Stimulated activated CD8-positive, alpha-beta memory T cell treated with anti-CD3 and anti-CD28 coated beads, Interleukin-4, amount 100 ng/mL, for 48 hours (primary cell): Measurements from ENCODE around the gene FBXO42.
A peak's percentile ranks its signal among the peaks of the same experiment; 100 is the strongest.
"Not testable (repeated sequence)": the region's sequence is repeated elsewhere in the genome, so short reads cannot be mapped to it uniquely, and the experiment has no call there.

Source experiments
- DNase-seq: peaks from one replicate; pipeline ENCODE4 v3.0.0-alpha.2; 2020

Gene FBXO42

DNA sequence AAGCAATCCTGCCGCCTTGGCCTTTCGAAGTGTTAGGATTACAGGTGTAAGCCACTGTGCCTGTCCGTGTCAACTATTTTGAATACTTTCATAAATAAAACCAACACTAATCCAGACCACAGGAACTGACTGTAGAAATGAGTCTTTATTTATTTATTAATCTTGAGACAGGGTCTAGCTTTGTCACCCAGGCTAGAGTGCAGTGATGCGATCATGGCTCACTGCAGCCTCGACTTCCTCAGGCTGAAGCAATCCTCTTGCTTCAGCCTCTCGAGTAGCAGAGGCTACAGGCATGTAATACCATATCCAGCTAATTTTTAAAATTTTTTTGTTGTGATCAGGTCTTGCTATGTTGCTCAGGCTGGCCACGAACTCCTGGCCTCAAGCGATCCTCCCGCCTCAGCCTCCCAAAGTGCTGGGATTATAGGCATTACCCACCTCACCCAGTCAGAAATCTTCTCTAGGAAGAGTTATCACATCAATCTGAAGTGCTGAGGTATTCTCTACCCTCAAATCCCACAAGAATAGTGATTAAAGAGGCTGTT is 93.6 kb downstream of the FBXO42 start:
- DNase-seq, result no peak

- DNase-seq, result no peak
Measured at GRCh38 chr1:16257968-16258367, 94.3 kb downstream of the FBXO42 start.

DNA sequence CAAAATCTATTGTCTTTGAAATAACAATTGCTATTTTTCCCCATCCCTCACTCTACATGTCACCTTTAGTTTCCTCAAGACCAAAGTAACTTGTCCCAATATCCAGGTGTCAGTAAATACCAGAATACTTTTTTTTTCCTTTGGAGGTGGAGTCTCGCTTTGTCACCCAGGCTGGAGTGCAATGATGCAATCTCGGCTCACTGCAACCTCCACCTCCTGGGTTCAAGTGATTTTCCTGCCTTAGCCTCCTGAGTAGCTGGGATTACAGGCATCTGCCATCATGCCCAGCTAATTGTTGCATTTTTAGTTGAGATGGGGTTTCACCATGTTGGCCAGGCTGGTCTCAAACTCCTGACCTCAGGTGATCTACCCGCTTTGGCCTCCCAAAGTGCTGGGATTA is 94.7 kb downstream of the FBXO42 start:
- not testable (repeated sequence) for DNase-seq

GRCh38 chr1:16256478-16256877 is 95.8 kb downstream of the FBXO42 start:
- no peak for DNase-seq

DNA sequence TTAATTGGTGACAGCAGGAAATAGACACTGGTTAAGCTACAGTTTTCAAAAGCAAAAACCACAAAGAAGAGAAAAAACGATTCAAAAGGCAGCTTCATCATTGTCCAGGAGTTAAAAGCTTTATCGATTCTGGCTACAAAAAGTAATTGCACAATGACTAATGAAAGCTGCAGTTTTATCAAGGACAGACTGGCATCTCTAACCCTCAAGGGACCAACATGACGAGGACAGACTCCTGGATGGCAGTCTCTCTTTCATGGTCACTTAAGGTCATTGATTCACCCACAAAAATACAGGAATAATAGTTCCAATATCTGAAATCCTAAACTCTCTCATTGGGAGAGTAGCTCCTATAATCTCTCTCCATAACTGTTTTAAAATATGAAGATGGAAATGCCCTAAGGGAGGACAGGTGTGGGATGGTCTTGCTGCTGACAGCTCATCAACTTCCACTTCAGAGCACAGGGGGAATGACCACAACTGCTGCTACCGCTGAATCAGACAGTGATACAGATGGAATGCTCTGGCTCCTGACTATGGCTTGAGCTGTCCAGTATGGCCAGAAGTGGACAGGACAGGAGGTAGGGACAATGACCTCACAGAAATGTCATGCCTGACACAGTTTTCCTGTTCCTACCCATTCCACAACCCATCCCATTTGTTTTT is 97.9 kb downstream of the FBXO42 start:
- DNase-seq, result no peak

DNA sequence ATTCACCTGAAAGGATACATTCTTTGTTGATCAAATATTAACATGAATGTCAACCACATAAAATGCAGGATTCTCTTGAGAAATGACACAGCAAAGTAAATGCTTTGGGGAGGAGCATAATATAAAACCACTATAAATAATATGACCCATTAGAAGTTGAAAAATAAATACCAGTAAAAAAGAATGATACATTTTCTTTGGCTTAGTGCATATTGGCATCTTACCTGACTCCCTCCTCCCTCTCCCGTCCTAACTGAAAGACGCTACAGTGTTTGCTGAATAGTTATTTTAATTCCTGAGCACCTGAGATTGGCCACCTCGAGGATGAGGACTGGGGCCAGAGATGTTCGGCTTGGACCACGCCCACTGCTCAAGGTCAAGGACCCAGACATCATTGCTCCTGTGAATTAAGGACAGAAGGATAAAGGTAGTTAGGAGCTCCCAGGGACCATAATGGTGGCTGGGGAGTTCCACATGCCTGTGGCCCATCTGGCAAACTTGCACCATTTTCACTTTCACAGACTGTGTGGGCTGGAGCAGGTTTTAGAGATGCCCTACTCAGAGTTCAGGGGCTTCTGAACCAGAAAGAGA is 98.9 kb downstream of the FBXO42 start:
- no peak for DNase-seq

- DNase-seq, result no peak
Measured at GRCh38 chr1:16252912-16253311, 99.4 kb downstream of the FBXO42 start.

DNA sequence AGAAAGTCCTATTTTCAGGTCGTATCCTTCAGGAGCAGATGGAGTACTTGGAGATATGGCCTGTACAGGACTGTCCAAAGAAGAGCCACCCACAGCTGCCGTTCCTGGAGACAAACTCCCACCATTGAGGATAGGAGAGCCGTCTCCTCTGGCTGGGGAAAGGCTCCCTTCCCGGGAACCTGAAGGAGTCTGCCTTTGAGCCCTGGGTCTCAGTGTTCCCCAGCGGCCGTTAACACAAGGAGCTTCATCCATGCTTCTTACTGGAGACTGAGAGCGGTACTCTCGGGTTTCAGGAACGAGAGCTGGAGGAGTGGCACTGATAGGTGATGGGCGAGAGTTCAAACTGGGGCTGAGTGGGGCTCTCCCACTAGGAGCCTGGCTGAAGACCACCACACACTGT is 100.9 kb downstream of the FBXO42 start:
- DNase-seq, result no peak

DNA sequence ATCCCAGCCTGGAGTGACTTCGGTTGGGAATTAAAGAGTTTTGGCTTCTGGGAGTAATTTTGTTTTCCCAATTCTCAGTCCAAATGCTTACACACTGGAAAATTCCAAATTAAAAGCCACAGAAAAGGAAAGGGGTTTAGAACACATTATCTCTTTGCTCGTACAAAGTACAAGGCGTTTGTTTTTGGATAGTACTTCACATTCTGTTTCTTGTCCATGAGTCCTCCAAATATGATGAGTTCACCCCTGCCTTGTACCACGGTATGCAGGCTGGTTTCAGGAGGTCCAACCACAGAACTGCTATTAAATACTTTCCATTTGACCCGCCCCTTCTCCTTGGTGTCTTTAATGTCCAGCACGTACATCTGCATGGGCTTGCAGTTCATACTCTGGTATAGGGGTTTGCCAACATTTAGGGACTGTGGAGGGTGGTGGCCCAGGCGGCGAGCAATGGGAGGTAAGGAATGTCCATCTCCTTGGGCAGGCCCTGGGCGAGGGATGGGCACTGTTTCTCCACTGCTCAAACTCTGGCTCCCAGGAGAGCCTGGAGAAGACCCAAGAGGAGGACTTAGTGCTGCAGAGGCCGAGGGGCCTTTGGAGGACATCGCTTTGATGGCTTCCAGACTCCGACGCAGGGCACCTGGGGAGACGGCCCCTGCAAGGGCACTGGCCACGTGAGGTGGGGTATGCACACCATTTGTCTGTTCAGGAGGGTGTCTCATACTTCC is 101.6 kb downstream of the FBXO42 start:
- DNase-seq, result no peak

- DNase-seq, result no peak
Measured at GRCh38 chr1:16249596-16250241, 102.6 kb downstream of the FBXO42 start.

GRCh38 chr1:16248603-16249516 is 103.4 kb downstream of the FBXO42 start:
- DNase-seq, result no peak

- no peak for DNase-seq
Measured at GRCh38 chr1:16248007-16248436, 104.3 kb downstream of the FBXO42 start.

- DNase-seq, result no peak
Measured at GRCh38 chr1:16247441-16247840, 104.8 kb downstream of the FBXO42 start.

DNA sequence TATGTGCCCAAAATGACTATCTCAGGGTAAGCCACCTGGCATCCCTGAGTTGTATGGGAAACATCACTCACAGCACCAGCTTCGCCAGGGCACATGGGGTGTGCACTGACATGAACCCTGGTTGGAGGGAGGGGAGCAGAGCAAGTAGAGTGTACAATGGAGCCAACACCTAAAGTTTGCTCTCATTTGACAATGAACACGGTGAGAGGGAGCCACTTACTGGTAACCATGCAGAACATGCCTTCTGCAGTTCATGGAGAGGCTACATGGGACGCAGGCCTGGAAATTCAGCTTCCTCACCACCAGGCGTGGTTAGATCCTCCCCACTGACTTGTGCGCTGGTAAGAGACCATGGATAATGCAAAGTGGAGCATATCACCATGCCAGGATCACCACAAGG is 105.3 kb downstream of the FBXO42 start:
- DNase-seq, result no peak

- DNase-seq, result not testable (repeated sequence)
Measured at GRCh38 chr1:16246239-16246638, 106.0 kb downstream of the FBXO42 start.

- DNase-seq, result no peak
Measured at GRCh38 chr1:16245476-16246196, 106.6 kb downstream of the FBXO42 start.

DNA sequence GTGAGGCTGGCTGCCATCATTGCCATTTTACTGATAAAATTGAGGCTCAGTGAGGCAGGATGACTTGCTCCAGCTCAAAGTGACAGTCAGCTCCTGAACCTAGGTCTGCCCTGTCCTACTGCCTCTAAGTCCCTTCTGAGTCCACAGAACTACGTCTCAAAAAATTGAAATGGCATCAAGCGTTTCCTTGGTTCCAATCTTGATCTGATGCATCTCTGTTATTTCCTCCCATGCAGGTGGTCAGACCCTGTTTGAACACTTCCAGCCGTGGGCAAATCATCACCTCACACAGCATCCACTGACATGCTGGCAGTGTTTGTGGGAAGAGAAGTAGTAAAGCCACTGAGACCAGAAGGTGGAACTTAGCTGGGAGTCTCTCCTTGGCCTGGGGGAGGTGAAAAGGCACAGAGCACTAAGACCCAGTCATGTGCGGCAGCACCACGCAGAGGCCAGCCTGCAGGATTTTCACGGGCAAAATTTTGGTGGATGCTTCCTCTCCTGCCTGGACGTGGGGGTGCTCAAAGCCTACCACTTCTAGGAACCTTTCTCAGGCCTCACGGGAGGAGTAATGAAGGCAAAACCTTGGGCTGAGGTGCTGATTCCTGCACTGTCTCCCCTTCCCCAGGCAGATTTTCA is 107.5 kb downstream of the FBXO42 start:
- no peak for DNase-seq

- peak; percentile 86 for DNase-seq
Measured at GRCh38 chr1:16243936-16244649, 108.2 kb downstream of the FBXO42 start.

DNA sequence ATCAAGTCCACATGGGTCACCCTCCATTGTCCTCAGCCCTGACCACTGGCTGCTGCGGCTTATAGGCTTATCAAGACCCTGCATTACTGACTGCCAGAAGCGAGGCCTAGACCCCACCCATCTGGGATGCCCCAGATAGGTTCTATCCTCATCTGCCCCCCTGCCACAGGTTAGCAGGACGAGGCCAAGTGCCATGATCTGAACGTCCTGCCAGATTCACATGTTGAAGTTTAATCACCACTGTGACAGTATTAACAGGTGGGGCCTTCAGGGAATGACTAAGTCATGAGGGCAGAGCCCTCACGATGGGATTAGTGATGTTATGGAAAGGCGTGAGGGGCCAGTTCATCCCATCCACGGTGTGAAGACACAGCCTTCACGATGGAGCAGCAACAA is 109.1 kb downstream of the FBXO42 start:
- DNase-seq, result no peak

- no peak for DNase-seq
Measured at GRCh38 chr1:16242556-16243214, 109.6 kb downstream of the FBXO42 start.
